SK-N-MC (cell line): ENCODE data around the gene AP3B1.

ENCODE experiments used
- EZH2 ChIP-seq: fragments of 200-600 bp; sonication (generic); IDR thresholded peaks from one replicate; pipeline ENCODE4 v1.6.1; 2017; ENCODE audit warnings: antibody characterized with exemption
- FOXP2 ChIP-seq: optimal IDR thresholded peaks from 2 replicates; pipeline ENCODE3; 2011; ENCODE audit warnings: mild to moderate bottlenecking, moderate library complexity; ENCODE audit not compliant: insufficient read depth; ENCODE audit errors: extremely low read length, control extremely low read depth
- POLR2AphosphoS5 ChIP-seq: IDR thresholded peaks from 2 replicates; pipeline ENCODE4 v1.6.1; 2012; ENCODE audit warnings: mild to moderate bottlenecking, low read depth, low read length, borderline replicate concordance

DNA sequence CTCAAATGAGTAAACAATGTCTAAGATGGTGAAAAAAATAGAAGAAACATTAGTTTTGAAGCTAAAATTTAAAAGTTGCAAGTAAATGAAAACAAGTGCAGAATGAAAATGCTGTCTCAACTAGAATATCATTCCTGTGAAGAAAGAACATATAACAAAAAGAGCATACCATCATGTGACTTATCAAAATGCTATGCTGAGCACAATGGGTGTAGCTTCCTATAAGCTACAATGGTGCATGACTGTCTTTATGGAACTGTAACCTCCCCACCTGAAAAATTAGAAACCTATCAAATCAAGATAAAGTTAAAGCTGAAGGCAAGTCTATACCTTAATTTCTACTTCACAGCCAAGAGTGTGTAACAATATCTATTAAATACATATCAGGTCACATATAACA is 192.0 kb downstream of the AP3B1 start:
- TF ChIP-seq POLR2AphosphoS5 (no peak), EZH2 (no peak), FOXP2 (no peak)
